GM12878 (cell line): ENCODE measurements around the gene USP35. TPM values are rescaled to one million over a fixed set of nuclear protein-coding genes. Genes with fewer than 3 reads are reported as not detected.

Source experiments
- ATAC-seq: fragments of 200-7000 bp; cut with Tn5 transposase; 3 replicates; pipeline ENCODE4 v1.9.1; 2020; ENCODE audit warnings: mild to moderate bottlenecking, moderate library complexity
- BruUV-seq: library from RNA; stranded (reverse); fragments of 400-500 nt; replicated peaks from 2 replicates; lab custom pipeline; 2021; lab: Mats Ljungman, UMichigan
- CTCF ChIA-PET: fragments of 300-600 bp; sonication (Branson Sonifier 250); formaldehyde crosslinking; extraction: SDS; loops from one replicate; lab custom pipeline; 2021; ENCODE audit warnings: inconsistent platforms; lab: Yijun Ruan, JAX
- POLR2A ChIA-PET: fragments of 350-600 bp; formaldehyde crosslinking; extraction: SDS; loops from one replicate; lab custom pipeline; 2021; ENCODE audit warnings: inconsistent platforms; lab: Charles Lee
- RAD21 ChIA-PET: fragments of 300-600 bp; sonication (Branson Sonifier 250); formaldehyde crosslinking; loops from one replicate; lab custom pipeline; 2023; ENCODE audit warnings: antibody characterized with exemption; ENCODE audit not compliant: unreplicated experiment; lab: Charles Lee
- SMC1A ChIA-PET: fragments of 300-600 bp; sonication (Branson Sonifier 250); formaldehyde crosslinking; loops from one replicate; lab custom pipeline; 2023; ENCODE audit not compliant: unreplicated experiment, uncharacterized antibody; lab: Charles Lee
- DNase-seq: peaks from one replicate; pipeline ENCODE4 v3.0.0-alpha.2; 2011; ENCODE audit warnings: low read depth, low spot score
- FAIRE-seq: peaks from 3 replicates; lab custom pipeline; 2011; peaks lifted over from hg19 to GRCh38; lab: Jason Lieb, UNC
- H2AFZ ChIP-seq: 2 replicates; pipeline ENCODE4 v1.6.0; 2011; ENCODE audit warnings: low read depth, low read length, control low read depth; ENCODE audit not compliant: control insufficient read depth
- H3K27ac ChIP-seq: 2 replicates; pipeline ENCODE4 v1.5.1; 2011; ENCODE audit warnings: control low read depth; ENCODE audit not compliant: control insufficient read depth, insufficient read depth
- H3K27me3 ChIP-seq, 2 experiments: replicated peaks in 1 of 2; 2 replicates each; pipeline versions ENCODE4 v1.6.0 to v1.6.1; 2011; ENCODE audit warnings: low read length in 1 of 2; ENCODE audit not compliant: control insufficient read depth in 2 of 2, insufficient read depth in 2 of 2
- H3K36me3 ChIP-seq, 2 experiments: 2 replicates each; pipeline ENCODE4 v1.5.1; 2011; ENCODE audit warnings: low read length in 1 of 2; ENCODE audit not compliant: control insufficient read depth in 2 of 2, insufficient read depth in 2 of 2
- H3K4me1 ChIP-seq: 2 replicates; pipeline ENCODE4 v1.6.1; 2011; ENCODE audit warnings: mild to moderate bottlenecking, low read length, moderate library complexity, mixed read lengths; ENCODE audit not compliant: control insufficient read depth, insufficient read depth
- H3K4me2 ChIP-seq: 2 replicates; pipeline ENCODE4 v1.6.0; 2011; ENCODE audit warnings: control low read depth; ENCODE audit not compliant: control insufficient read depth, insufficient read depth
- H3K4me3 ChIP-seq: fragments of 200-600 bp; sonication (generic); 2 replicates; pipeline ENCODE4 v1.5.1; 2016
- H3K79me2 ChIP-seq: 2 replicates; pipeline ENCODE4 v1.6.0; 2011; ENCODE audit warnings: low read length; ENCODE audit not compliant: control insufficient read depth, insufficient read depth
- H3K9ac ChIP-seq: 2 replicates; pipeline ENCODE4 v1.8.0; 2011; ENCODE audit warnings: low read length, control low read depth, mixed read lengths; ENCODE audit not compliant: control insufficient read depth, insufficient read depth
- H3K9me3 ChIP-seq: replicated peaks from 3 replicates; pipeline ENCODE4 v1.5.1; 2011; ENCODE audit warnings: mild to moderate bottlenecking, low read length; ENCODE audit not compliant: control insufficient read depth, insufficient read depth
- H4K20me1 ChIP-seq: 2 replicates; pipeline ENCODE4 v1.6.0; 2011; ENCODE audit not compliant: control insufficient read depth, insufficient read depth
- FOXK2 ChIP-seq: fragments of 450-650 bp; IDR thresholded peaks from 2 replicates; pipeline ENCODE4 v1.6.1; 2017; ENCODE audit warnings: mild to moderate bottlenecking, moderate library complexity
- KDM1A ChIP-seq: fragments of 200-600 bp; sonication (generic); IDR thresholded peaks from 2 replicates; pipeline ENCODE4 v1.6.1; 2016; ENCODE audit warnings: borderline replicate concordance
- MAX ChIP-seq: IDR thresholded peaks from 2 replicates; pipeline ENCODE4 v1.6.1; 2012; ENCODE audit warnings: low read depth, low read length, improper control_type of control experiment
- PRDM15 ChIP-seq: fragments of 450-650 bp; formaldehyde crosslinking; IDR thresholded peaks from 2 replicates; pipeline ENCODE4 v1.4.0; 2020; ENCODE audit warnings: mild to moderate bottlenecking, moderate library complexity
- RELA ChIP-seq: fragments of 450-650 bp; IDR thresholded peaks from 2 replicates; pipeline ENCODE4 v1.8.0; 2014; ENCODE audit warnings: borderline replicate concordance; ENCODE audit not compliant: partially characterized antibody
- SKIL ChIP-seq: fragments of 450-650 bp; IDR thresholded peaks from 2 replicates; pipeline ENCODE4 v1.6.1; 2017; ENCODE audit warnings: mild to moderate bottlenecking, low read depth, inconsistent platforms; ENCODE audit not compliant: poor library complexity, severe bottlenecking
- SMAD5 ChIP-seq: IDR thresholded peaks from 2 replicates; pipeline ENCODE4 v1.6.1; 2016; ENCODE audit warnings: antibody characterized with exemption, low read depth
- SPI1 ChIP-seq: IDR thresholded peaks from 2 replicates; pipeline ENCODE4 v1.6.1; 2011; ENCODE audit warnings: low read depth, mild to moderate bottlenecking, low read length, moderate library complexity, borderline replicate concordance; ENCODE audit not compliant: insufficient read depth
- SREBF2 ChIP-seq: IDR thresholded peaks from 2 replicates; pipeline ENCODE4 v1.6.1; 2012; ENCODE audit warnings: mild to moderate bottlenecking, low read length
- WGBS: methylation state at CpG from one replicate; pipeline ENCODE4 v1.1.6; 2016; ENCODE audit warnings: low lambda C conversion rate; ENCODE audit not compliant: insufficient replicate concordance, insufficient coverage; ENCODE audit errors: missing lambda C conversion rate; 5-methylcytosine and 5-hydroxymethylcytosine counted together
- in situ Hi-C: fragments of 300-500 bp; cut with MboI; formaldehyde crosslinking; loops from 9 replicates; pipeline ENCODE4 v1.14.3; 2018; ENCODE audit warnings: mixed read lengths
- intact Hi-C: fragments of 100-400 bp; cut with micrococcal nuclease; formaldehyde crosslinking; loops from one replicate; pipeline ENCODE4 v1.14.2; 2022; ENCODE audit not compliant: unreplicated experiment
- polyA plus RNA-seq, 11 experiments: library from polyadenylated mRNA; depleted of rRNA in 4 of 11; unstranded in 6 of 11; stranded (reverse) in 5 of 11; fragments of >200 nt; fragmentation: Nextera tagmentation in 4 of 11; fragmentation: Illumina TruSeq in 1 of 11; extraction: Ambion mirVana in 4 of 11; extraction: Trizol in 1 of 11; gene quantifications; 1 replicate in 1 of 11; 2 replicates in 10 of 11; pipeline versions ENCODE4 v1.2.1 to v1.2.3, GENCODE V29; 2011 to 2016; ENCODE audit warnings: inconsistent platforms in 2 of 11, missing spikeins in 2 of 11, low read depth in 1 of 11
- total RNA-seq, 4 experiments: library from RNA; depleted of rRNA in 3 of 4; stranded (reverse); fragments of >200 nt in 3 of 4; fragmentation: Illumina TruSeq in 1 of 4; extraction: Trizol in 1 of 4; gene quantifications; 2 replicates each; pipeline versions ENCODE4 v1.2.1 to v1.2.3, GENCODE V29; 2013 to 2021

The USP35 gene
- total and polyA plus RNA-seq, 10 of the 15 experiments (the other 5 are each of a cell fraction or from before 2014, with no cell fraction given), result 0.13 to 6.4 (median 3.1) TPM; not detected in 1

GRCh38 chr11:78229106-78229505 lies 40.4 kb downstream of the USP35 start:
- POLR2A ChIA-PET, result interaction anchor here (0.6 kb wide), 1 partner anchor 335 kb away, joined by 3 read pairs; no protein-coding TSS in a partner anchor
- Histone ChIP-seq H3K4me1 (peaks cover 31% of the 10 kb centered on the region), H3K4me3 (no peak overlapping the region), H3K27me3 (no peaks in the 10 kb centered on the region), H3K9me3 (no peaks in the 10 kb centered on the region), H3K4me2 (no peak overlapping the region), H4K20me1 (no peaks in the 10 kb centered on the region), H3K79me2 (no peaks in the 10 kb centered on the region), H3K27ac (no peak overlapping the region), H2AFZ (no peak overlapping the region), H3K9ac (no peak overlapping the region), H3K36me3 (no peaks in the 10 kb centered on the region)
- FAIRE-seq (no peak), DNase-seq (no peak), ATAC-seq (no peak)
- RAD21 ChIA-PET, result interaction anchor here (0.9 to 5.2 kb wide), 6 partner anchors 82 to 412 kb away, joined by 3 to 124 read pairs (median 9); partner anchors contain the start of genes ALG8 and GAB2
- CTCF ChIA-PET, result interaction anchor here (1.2 to 8.1 kb wide), 8 partner anchors 12 to 417 kb away, joined by 7 to 181 read pairs (median 10); partner anchors contain the start of genes GAB2 and NARS2
- 95% methylated on average over 2 of the region's 2 CpGs for WGBS
- SMC1A ChIA-PET, result interaction anchor here (1.9 to 3.1 kb wide), 2 partner anchors 187 to 337 kb away, joined by 20 to 89 read pairs; no protein-coding TSS in a partner anchor
- intact Hi-C loops, result no loop called here
- BruUV-seq, result no TSS peak
- in situ Hi-C loops, result no loop called here
- TF ChIP-seq SPI1 (no peak), KDM1A (no peak), SKIL (no peak), FOXK2 (no peak), PRDM15 (CRISPR knock-in tag) (no peak), SREBF2 (no peak), RELA (no peak), SMAD5 (no peak), MAX (no peak)
